HG02588 (cell line): ENCODE measurements around the gene PRSS27.

ENCODE experiments used
- ATAC-seq: cut with Tn5 transposase; IDR thresholded peaks from one replicate; pipeline ENCODE4 v1.9.1; 2021; ENCODE audit warnings: mild to moderate bottlenecking, moderate library complexity; ENCODE audit not compliant: unreplicated experiment

PRSS27 gene

GRCh38 chr16:2710711-2711231 is 9.3 kb downstream of the PRSS27 start:
- no peak for ATAC-seq

GRCh38 chr16:2710021-2710710 is 9.9 kb downstream of the PRSS27 start:
- ATAC-seq, result no peak

GRCh38 chr16:2709588-2709984 is 10.4 kb downstream of the PRSS27 start:
- ATAC-seq, result no peak

GRCh38 chr16:2708955-2709587 is 11.0 kb downstream of the PRSS27 start:
- ATAC-seq, result no peak

- ATAC-seq, result no peak
These were observed 11.8 kb downstream of the PRSS27 start for GRCh38 chr16:2708290-2708639.

GRCh38 chr16:2707368-2708289 is 12.4 kb downstream of the PRSS27 start:
- no peak for ATAC-seq

GRCh38 chr16:2706611-2707311 is 13.3 kb downstream of the PRSS27 start:
- ATAC-seq, result no peak

GRCh38 chr16:2706085-2706484 is 13.9 kb downstream of the PRSS27 start:
- ATAC-seq, result no peak

- no peak for ATAC-seq
These were observed 14.7 kb downstream of the PRSS27 start for GRCh38 chr16:2705351-2705750.

GRCh38 chr16:2704983-2705275 is 15.1 kb downstream of the PRSS27 start:
- no peak for ATAC-seq

GRCh38 chr16:2704166-2704982 is 15.7 kb downstream of the PRSS27 start:
- ATAC-seq, result no peak

- no peak for ATAC-seq
These were observed 16.9 kb downstream of the PRSS27 start for GRCh38 chr16:2702871-2703745.

- no peak for ATAC-seq
These were observed 17.6 kb downstream of the PRSS27 start for GRCh38 chr16:2702438-2702825.

GRCh38 chr16:2701713-2702437 is 18.1 kb downstream of the PRSS27 start:
- no peak for ATAC-seq

- no peak for ATAC-seq
These were observed 18.8 kb downstream of the PRSS27 start for GRCh38 chr16:2701272-2701671.

GRCh38 chr16:2700786-2701185 is 19.2 kb downstream of the PRSS27 start:
- ATAC-seq, result no peak

- no peak for ATAC-seq
These were observed 20.0 kb downstream of the PRSS27 start for GRCh38 chr16:2699791-2700600.
